HG03108 (cell line): ENCODE measurements around the gene ZDHHC14.

Experiments
- ATAC-seq: cut with Tn5 transposase; IDR thresholded peaks from one replicate; pipeline ENCODE4 v1.9.1; 2021; ENCODE audit warnings: moderate library complexity; ENCODE audit not compliant: unreplicated experiment

Gene ZDHHC14

DNA sequence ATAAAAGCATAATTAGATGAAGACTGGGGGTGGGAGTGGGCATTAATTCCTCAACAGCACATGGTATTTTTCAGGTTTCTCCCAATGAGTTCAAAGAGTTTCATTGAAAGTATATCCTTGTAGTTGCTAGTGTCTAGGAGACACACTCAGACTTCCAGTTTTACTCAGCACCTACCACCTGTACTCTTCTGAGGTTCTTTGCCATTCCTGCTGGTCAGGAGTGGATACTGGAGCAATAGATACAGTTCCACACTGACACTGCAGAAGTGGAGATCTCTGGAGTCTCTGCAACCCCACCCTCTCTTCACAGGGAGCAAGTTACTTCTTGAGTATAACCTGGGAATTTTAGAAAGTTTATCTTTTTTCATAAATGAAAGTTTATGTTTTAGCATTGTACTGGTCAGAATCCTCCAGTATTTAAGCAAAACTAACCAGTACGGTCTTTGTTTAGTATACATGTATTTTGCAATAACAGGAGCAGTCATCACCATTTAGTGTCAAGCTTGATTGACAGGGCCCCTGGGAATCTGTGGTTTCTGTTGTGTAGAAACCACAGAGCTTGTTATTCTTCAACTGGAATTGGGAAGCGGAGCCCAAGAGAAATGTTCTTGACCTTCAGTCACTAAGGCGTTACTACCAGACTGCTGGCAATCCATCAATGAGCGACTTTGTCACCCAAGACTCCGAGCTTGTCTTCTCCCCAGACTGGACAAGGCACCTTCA is 148.1 kb downstream of the ZDHHC14 start:
- ATAC-seq: no peak

DNA sequence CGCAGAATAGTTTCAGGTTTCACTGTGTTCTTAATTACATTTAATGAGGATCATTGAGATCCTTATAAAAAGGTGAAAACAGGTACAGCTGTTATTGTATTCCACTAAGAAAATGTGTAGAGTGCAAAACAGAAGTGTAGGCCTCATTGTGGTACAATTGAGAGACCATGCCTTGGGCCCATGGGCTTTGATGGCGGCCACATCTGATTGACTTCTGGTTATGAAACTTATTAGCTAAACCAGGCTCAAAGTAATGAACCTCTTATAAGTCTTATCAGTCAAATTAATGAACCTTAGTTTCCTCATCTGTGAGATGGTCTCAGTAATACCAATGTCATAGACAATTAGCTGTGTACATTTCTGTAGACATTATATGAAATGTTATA is 148.7 kb downstream of the ZDHHC14 start:
- no peak for ATAC-seq

DNA sequence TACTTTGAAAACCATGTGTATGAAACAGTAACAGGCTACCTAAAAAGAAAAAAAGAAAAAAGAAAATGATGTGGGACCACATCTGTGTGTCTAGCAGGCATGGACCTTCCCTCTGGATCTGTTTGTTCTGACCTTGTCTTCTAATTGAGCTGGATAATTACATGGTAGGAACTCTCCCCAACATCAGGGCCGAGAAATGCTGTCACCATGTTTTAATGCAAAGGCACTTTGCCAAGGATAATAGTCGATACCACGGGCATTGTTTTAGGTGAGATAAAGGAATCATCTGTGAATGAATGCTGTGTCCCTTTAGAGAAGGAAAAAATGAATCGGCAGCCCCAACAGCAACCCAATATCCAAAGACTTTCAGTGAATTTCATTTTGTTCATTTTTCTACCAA is 149.1 kb downstream of the ZDHHC14 start:
- ATAC-seq: no peak

DNA sequence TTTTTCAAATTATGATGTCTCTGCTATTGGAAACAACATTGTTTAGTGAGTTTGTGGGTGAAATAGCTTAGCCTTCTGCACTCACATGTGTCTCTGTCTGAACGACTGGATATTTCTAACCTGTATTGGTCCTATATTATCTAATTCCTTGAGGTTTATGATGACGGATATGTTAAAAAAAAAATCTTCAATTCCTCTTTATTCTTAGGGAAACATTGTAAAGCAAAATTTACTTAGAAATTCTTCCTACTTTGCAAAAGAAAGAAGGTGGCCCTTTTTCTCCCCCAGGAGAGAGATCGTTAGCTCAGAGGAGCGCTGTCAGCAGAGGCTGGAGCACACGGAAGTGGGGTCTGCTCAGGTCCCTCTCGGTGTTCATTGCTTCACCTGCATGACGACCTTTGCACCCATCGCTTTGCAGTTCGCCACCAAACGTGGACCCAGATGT is 149.8 kb downstream of the ZDHHC14 start:
- ATAC-seq: no peak

DNA sequence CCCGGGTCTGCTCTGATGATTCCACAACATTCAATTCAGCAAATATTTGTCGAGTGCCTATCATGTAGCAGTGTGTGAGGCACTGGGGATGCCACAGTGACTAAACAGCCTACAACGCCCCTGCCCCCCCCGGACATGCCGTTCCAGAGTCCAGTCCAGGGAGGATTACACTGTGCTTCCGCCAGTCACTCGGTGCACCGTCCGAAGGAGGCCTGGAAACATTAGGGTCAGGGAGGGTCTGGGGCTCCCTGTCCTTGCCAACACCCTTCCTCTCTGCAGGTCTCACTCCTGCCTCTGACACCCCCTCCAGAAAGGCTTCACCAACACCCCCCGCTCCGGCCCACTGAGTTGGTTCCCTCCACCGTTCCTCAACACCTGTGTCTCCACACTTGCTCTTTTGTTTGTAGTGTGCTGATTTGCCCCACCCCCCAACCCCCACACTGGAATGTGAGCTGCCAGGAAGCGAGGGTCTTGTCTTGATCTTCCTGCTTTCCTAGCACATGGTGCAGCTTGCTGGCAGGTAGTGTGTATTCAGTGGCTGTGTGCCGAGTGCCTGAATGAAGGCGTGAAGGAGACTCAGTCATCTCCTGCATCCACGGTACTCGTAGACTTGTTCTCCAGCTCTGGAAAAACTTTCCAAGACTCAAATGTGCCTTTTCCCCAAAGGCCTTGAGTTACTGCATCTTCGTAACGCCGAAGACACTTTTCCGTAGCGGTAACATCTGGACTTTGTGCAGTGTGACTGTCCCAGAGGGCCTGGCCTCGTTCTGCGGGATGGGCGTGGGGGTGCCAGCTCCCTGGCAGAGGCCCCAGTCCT is 150.4 kb downstream of the ZDHHC14 start:
- no peak for ATAC-seq

DNA sequence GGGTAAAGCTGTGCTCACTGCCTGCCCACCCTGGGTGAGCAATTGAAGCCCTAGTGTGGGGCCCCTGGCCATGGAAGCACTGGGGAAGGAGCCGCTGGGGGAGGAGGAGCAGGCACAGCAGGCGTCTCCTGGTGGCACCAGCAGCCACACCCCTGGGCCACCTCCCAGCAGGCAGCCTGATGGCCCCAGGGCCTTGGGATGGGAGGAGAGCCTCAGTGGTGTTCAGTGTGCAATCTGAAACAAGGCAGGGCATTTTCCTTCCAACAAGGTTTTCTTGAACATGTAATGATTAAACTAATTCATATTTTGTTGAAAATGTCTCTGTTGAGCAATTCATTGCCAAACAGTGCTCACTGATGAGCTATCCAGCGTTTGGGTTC is 151.0 kb downstream of the ZDHHC14 start:
- no peak for ATAC-seq

DNA sequence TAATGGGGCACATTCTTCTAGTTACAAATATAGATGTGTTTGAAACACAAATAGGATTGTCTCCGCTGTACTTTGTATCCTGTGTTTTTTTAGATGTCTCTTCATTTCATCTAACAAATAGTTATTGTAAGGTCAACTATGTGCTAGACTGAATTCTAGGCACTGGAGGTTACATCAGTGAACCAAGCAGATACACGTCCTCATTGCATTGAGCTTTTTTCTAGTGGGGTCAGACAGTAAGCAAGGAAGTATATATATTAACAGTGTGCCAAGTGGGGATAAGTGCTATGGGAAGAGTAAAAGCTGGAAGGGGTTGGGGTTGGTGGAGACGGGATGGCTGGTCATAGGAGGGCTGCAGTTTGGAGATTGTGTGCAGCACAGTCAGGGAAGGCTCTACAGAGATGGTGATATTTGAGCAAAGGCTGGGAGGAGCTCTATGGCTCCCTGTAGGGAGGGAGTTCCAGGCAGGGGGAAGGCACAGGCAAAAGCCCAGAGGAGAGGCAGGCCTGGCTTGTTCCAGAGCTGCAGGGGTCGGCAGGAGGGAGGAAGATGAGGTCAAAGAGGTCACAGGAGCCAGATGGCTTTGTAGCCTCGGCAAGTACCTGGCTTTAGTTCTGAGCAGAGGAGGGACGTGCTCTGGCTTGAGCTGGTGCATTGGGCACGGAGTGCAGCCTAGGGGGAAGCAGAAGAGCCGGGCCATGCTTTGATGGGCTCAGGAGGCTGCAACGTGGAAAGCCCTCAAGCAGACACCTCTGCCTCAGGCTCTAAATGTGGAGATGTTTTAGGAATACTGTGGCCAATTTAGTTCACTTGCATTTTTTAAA is 152.3 kb downstream of the ZDHHC14 start:
- no peak for ATAC-seq

DNA sequence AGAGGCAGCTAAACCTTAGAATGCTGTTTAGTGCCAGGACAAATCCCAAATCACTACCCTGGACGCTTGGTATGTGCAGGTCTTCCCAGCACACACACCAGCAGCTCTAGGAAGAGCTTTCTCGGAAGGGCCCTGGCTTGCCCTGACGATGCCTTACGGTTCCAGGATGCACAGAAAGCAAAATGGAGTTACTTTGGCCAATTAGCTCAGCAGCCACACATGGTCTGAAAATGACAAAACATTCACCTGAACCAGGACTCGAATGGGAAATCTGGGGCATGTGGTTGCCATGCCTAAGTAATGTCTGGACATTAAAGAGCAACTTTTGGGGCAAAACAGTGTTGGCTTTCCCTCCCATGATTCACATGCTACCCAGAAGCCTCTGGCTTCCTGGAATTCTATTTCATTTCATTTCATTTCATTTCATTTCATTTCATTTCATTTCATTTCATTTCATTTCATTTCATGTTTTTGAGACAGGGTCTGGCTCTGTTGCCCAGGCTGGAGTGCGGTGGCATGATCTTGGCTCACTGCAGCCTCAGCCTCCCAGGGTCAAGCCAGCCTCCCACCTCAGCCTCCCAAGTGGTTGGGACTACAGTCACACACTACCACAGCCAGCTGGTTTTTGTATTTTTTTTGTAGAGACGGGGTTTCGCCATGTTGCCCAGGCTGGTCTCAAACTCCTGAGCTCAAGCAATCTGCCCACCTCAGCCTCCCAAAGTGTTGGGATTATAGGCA is 153.3 kb downstream of the ZDHHC14 start:
- ATAC-seq: no peak

DNA sequence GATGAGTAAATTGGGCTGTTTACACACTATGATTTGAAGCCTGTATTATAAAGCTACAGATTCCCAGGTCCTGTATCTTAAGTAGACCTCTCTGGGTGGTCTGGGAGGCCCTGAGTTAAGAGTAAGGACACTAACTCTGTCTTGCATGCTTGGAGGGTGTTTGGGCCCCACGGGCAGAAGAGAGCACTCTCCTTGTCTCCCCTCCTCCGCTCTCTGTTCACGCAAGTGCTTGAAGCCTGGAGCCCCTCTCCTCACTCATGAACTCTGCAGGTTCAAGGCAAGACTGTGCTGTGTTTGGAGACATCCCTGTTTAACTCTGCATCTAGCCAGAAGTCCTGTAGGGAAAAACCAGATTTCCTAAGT is 154.0 kb downstream of the ZDHHC14 start:
- ATAC-seq: no peak

DNA sequence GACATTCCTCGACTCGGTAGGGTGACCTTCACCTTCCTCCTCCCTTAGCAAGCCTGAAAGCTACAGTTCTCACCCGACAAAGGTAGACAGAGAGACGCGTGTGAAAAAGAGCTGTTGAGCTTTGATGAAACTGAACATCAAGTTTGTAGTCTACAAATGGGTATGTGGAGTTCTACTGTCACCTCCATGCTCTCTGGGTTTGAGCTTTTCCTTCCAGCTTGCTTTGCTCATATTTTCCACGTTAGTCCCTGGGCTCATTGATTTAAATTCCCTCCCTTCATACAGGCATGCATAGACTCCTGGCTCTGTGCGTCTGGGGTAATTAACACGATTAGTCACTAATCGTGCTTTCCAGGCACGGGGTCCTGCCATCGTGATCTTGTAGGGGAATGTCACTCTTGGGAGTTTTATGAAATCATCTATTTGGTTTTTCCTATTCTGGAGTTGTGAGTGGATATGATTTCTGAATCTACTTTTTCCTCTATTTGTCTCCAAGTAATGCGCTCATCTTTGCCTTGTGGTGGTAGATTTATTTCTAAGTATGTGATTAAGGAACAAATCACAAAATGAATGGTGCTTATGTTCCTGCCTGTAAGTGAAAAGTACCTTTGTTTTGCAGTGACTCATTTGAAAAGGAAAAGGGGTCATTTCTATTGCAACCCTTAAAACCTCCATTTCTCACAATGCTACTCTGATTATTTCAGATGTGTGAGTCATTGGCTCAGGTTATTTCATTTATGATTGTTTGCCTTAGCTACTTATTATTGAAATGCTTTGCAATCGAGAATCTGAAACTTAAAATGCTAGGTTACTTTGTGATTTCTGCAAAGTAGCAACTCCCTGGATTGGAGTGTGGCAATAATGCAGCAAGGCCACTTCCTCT is 154.6 kb downstream of the ZDHHC14 start:
- peak; percentile 74 for ATAC-seq

DNA sequence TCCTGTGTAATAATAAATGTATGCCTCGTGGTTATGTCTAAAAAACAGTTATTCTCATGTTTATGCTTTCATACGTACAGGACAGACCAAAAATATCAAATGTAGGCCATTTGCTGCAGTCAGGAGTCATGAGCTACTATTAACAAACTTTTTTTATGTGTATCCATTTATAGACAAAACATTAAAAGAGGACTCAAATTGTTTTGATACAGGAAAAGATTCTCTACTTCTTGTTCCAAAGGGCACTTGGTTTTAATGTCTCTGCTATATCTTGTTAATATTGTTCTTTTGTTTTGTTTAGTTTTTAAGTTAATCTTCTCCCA is 155.2 kb downstream of the ZDHHC14 start:
- peak; percentile 66 for ATAC-seq

DNA sequence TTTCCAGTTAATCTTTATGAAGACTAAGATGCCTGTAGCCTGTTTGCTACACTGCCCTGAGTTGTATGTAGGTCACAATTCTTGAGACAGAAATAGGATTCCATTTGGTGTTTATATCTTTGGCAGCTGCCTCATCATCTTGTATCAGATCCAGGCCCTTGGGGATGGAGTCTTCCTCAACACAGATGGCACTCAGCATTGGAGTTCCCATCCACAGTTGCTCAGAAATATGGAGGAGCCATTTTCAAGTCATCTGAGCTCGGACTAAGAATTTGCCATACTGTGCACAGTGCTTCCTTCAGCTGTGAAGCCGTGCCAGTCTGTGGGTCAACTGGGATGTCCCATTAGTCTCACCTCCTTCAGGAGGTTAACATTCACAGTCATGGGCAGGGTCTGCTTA is 156.6 kb downstream of the ZDHHC14 start:
- ATAC-seq: no peak

DNA sequence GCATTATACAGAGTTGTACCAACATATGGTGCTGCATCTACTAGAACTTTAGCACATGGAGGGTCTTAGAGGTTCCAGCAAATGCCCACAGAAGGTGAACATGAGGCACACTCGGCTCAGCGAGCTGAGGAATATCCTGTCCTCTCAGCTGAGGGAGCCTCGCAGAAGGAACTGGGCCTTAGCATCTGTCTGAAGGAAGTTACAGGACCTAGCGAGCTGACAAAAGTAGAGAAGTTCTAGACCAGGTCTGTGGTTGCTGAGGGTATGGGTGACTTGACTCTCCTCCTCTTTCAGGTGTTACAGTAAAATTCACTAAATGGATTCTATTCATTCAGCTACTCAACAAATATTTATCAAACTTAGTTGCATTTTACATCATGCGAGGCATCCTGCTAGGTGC is 157.2 kb downstream of the ZDHHC14 start:
- ATAC-seq: no peak

DNA sequence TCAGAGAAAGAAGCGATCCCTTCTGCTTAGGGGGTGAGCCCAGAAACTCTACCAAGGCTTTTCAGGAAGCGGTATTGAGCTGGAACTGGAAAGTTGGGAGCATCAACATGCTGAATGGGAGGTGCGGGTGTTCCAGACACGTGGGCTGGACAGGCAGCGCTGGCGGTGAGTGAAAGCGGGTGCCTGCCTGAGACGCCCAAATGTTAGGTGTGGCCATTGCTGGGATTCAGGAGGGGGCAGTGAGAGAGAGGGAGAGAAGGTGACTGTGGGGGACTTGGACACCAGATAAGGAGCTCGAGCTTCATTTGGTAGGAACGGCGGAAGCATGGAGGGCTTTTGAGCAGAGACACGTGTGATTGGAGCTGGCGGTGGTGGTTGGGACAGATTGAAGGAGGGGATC is 157.7 kb downstream of the ZDHHC14 start:
- no peak for ATAC-seq

DNA sequence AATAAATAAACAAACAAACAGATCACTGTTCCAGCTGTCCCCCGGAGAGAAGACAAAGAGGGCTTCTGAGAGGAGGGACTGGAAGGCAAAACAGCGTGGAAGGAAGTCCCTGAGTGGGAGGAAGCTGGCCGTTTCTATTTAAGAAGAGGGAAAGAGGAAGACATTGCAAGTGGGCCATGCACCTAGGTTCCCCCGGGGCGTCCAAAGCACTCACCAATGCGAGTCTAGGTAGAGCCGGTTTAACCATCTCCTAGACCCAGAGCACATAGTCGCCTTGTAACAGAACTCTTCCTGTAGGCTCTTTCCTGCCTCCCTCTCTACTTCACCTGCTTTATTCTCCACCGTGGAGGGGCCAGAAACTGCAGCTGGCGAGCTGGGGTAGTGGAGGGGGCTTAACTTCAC is 158.4 kb downstream of the ZDHHC14 start:
- no peak for ATAC-seq

DNA sequence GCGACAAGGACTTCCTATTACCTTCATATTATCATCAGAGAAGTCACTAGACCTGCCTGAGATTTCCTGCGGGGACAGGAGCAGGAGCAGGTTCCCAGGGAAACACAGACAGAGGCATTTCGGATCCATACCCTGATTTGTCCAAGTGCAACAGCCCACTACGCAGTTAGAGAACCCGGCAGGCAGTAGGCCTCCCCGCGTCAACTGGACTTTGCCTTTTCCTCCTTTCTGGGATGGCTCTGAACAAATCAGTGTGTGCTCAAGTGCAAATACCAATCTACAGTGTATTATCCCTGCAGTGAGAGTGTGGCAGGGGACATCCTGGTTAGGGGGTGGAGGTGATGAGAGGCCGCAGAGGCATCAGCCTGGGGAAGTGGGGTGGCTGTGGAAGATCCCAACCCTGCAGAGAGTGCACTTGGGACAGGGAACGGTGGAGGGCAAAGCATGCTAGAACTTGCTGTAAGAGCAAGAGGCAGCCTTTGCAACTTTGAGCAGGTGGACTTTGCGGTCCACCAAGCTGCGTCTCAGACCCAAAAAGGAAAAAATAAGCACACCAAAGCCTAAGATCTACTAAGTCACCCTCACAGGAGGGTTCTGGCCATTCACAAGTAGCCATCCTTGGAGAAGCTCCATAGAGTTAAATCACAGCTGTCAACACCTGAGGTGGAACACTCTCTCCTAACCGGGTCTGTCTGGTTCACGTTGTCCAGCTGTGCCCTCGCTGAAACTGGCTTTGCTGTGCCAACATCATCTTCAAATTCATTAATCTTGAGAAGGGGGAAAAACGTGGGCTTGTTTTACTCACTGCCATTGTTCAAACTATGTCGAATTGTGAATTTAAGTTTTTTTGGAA is 159.1 kb downstream of the ZDHHC14 start:
- ATAC-seq: no peak

DNA sequence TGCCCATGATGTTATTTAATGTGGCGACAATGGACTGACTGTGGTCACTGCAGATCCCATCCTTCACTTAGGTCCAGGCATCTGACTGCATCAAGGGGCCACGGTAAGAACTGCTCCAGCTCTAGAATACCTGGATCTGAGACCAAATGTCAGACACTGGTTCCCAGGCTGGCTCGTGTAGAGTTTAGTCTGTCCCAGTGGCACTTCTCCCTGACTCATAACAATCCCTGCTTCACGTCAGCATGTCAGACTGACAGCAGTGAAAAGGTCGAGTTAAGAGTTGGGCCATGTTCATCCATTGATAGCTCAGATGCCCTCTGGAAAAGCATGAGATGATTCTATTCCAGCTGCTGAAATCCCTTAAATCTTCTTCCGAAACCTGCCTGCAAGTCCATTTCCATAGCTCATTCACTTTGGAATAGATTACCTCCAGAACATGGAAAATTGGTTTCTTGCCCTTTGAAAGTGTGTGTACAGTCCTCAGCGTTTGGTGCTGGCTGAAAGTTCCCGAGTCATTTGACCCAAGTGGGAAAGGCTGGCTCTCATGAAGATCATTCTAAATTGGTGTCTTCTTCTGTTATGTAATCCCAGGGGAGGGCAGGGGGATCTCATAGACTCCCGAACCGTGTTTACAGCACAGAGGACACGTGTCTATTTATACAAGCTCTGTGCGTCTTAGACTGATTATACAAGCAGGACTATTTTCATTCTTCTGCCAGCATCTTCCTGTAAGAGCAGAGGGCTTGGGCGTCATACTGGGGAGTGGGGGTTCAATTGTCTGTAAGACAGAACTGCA is 160.8 kb downstream of the ZDHHC14 start:
- ATAC-seq: no peak

DNA sequence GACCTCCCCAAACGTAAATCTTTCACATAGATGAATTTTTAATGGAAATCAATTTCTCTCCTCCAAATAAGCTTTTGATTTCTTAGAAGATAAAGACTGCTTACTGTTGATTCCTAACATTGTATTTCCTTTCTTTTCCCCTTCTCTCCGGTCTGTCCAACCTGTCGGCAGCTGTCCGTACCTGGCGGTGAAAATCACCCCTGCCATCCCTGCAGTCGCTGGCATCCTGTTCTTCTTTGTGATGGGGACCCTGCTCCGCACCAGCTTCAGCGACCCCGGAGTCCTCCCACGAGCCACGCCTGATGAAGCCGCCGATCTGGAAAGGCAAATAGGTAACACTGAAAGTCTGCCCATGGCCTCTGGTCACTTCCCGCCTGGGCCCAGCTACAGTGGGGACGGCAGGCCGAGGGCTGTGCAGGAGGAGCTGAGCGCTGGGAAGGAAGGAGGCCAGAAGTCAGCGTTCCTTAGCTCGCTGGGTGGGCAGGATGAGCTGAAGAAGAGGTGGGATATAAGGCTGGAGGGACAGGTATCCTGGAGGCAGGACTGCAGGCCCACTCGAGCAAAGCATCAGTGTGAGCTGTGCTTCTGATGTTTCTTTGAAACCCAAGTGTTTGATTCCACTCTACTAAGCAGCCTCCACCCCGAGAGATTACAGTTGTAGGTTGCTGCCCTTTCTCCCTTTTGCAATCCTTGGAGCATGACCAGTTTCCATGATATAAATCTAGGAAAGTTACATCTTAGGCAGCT is 161.6 kb downstream of the ZDHHC14 start:
- ATAC-seq: no peak
